ENCODE measurements around the gene ORC3.
"Not testable (repeated sequence)": the region's sequence is repeated elsewhere in the genome, so short reads cannot be mapped to it uniquely, and the experiment has no call there.

Gene ORC3

GRCh38 chr6:87600576-87600975, 10.6 kb downstream of the ORC3 start:
- DNase-seq (ENCODE audit: low read depth): no peak

- DNase-seq (ENCODE audit: low read depth): no peak
Observed at GRCh38 chr6:87606199-87606598, 16.3 kb downstream of the ORC3 start.

GRCh38 chr6:87608802-87609201, 18.9 kb downstream of the ORC3 start:
- no peak for DNase-seq (ENCODE audit: low read depth)

- DNase-seq (ENCODE audit: low read depth): not testable (repeated sequence)
Observed at GRCh38 chr6:87613018-87613417, 23.1 kb downstream of the ORC3 start.

- no peak for DNase-seq (ENCODE audit: low read depth)
Observed at GRCh38 chr6:87617405-87617804, 27.5 kb downstream of the ORC3 start.

- no peak for DNase-seq (ENCODE audit: low read depth)
Observed at GRCh38 chr6:87618531-87618930, 28.6 kb downstream of the ORC3 start.

- no peak for DNase-seq (ENCODE audit: low read depth)
Observed at GRCh38 chr6:87623248-87623647, 33.3 kb downstream of the ORC3 start.

- no peak for DNase-seq (ENCODE audit: low read depth)
Observed at GRCh38 chr6:87628424-87628823, 38.5 kb downstream of the ORC3 start.

- no peak for DNase-seq (ENCODE audit: low read depth)
Observed at GRCh38 chr6:87628881-87629280, 38.9 kb downstream of the ORC3 start.

- DNase-seq (ENCODE audit: low read depth): no peak
Observed at GRCh38 chr6:87630746-87631145, 40.8 kb downstream of the ORC3 start.

GRCh38 chr6:87633851-87634250, 43.9 kb downstream of the ORC3 start:
- no peak for DNase-seq (ENCODE audit: low read depth)

- no peak for DNase-seq (ENCODE audit: low read depth)
Observed at GRCh38 chr6:87636315-87636714, 46.4 kb downstream of the ORC3 start.

- no peak for DNase-seq (ENCODE audit: low read depth)
Observed at GRCh38 chr6:87637106-87637505, 47.2 kb downstream of the ORC3 start.

GRCh38 chr6:87639373-87639772, 49.4 kb downstream of the ORC3 start:
- DNase-seq (ENCODE audit: low read depth): no peak

- DNase-seq (ENCODE audit: low read depth): no peak
Observed at GRCh38 chr6:87641065-87641692, 51.2 kb downstream of the ORC3 start.

GRCh38 chr6:87645080-87645479, 55.1 kb downstream of the ORC3 start:
- no peak for DNase-seq (ENCODE audit: low read depth)

- DNase-seq (ENCODE audit: low read depth): no peak
Observed at GRCh38 chr6:87653074-87653962, 63.4 kb downstream of the ORC3 start.

- no peak for DNase-seq (ENCODE audit: low read depth)
Observed at GRCh38 chr6:87654122-87654521, 64.2 kb downstream of the ORC3 start.

GRCh38 chr6:87654875-87655454, 65.0 kb downstream of the ORC3 start:
- no peak for DNase-seq (ENCODE audit: low read depth)

- DNase-seq (ENCODE audit: low read depth): no peak
Observed at GRCh38 chr6:87655824-87656223, 65.9 kb downstream of the ORC3 start.

- no peak for DNase-seq (ENCODE audit: low read depth)
Observed at GRCh38 chr6:87656857-87657256, 66.9 kb downstream of the ORC3 start.

- no peak for DNase-seq (ENCODE audit: low read depth)
Observed at GRCh38 chr6:87658516-87658915, 68.6 kb downstream of the ORC3 start.

GRCh38 chr6:87660226-87660911, 70.4 kb downstream of the ORC3 start:
- DNase-seq (ENCODE audit: low read depth): no peak

Data from activated T-cell treated with anti-CD3 and anti-CD28 coated beads for 48 hours (primary cell).